Fibroblast of pulmonary artery (primary cell): ENCODE results near the gene SMIM44.
"Not testable (repeated sequence)": the region's sequence is repeated elsewhere in the genome, so short reads cannot be mapped to it uniquely, and the experiment has no call there.

Experiments
- DNase-seq: peaks from one replicate; pipeline ENCODE4 v3.0.0-alpha.2; 2010; ENCODE audit warnings: low read depth
- H3K4me3 ChIP-seq: replicated peaks from 2 replicates; pipeline ENCODE4 v1.5.1; 2011; ENCODE audit warnings: low read depth, mild to moderate bottlenecking, control low read depth, low read length, moderate library complexity
- CTCF ChIP-seq: IDR thresholded peaks from 2 replicates; pipeline ENCODE4 v1.5.1; 2011; ENCODE audit warnings: mild to moderate bottlenecking, control low read depth, low read length, inconsistent platforms; ENCODE audit errors: missing control alignments

SMIM44 gene

GRCh38 chr19:3455393-3455955 is 27.8 kb downstream of the SMIM44 start:
- no peak for TF ChIP-seq CTCF
- DNase-seq: no peak
- H3K4me3 ChIP-seq: no peak overlapping the region

- no peak for DNase-seq
- TF ChIP-seq CTCF: no peak
- no peak overlapping the region for H3K4me3 ChIP-seq
These were observed 28.4 kb downstream of the SMIM44 start for GRCh38 chr19:3454656-3455392.

- H3K4me3 ChIP-seq: no peak overlapping the region
- DNase-seq: no peak
- no peak for TF ChIP-seq CTCF
These were observed 29.4 kb downstream of the SMIM44 start for GRCh38 chr19:3453840-3454239.

GRCh38 chr19:3452942-3453214 is 30.4 kb downstream of the SMIM44 start:
- DNase-seq, H3K4me3 ChIP-seq: not testable (repeated sequence)

- DNase-seq: no peak
- no peak overlapping the region for H3K4me3 ChIP-seq
- no peak for TF ChIP-seq CTCF
These were observed 30.9 kb downstream of the SMIM44 start for GRCh38 chr19:3452171-3452941.

GRCh38 chr19:3451451-3451866 is 31.8 kb downstream of the SMIM44 start:
- TF ChIP-seq CTCF: no peak
- no peak overlapping the region for H3K4me3 ChIP-seq
- DNase-seq: no peak

GRCh38 chr19:3450796-3451411 is 32.3 kb downstream of the SMIM44 start:
- no peak overlapping the region for H3K4me3 ChIP-seq
- no peak for TF ChIP-seq CTCF
- peak; percentile 100 for DNase-seq
